ENCODE measurements around the gene DSE. TPM values are rescaled to one million over a fixed set of nuclear protein-coding genes. Genes with fewer than 3 reads are reported as not detected.
A peak's percentile ranks its signal among the peaks of the same experiment; 100 is the strongest.

The DSE gene
- polyA plus RNA-seq, 3 donors, result 14.6 to 36.5 (median 28.4) TPM

- peaks cover 30% of the 10 kb centered on the region for H4K20me1 ChIP-seq (ENCODE audit: insufficient read depth, low read length)
- no peak overlapping the region for H2AFZ ChIP-seq (ENCODE audit: insufficient read depth, low read depth, low read length, poor library complexity, severe bottlenecking)
- no peaks in the 10 kb centered on the region for H3K27me3 ChIP-seq (ENCODE audit: control insufficient read depth in 2 of 2, insufficient read depth in 2 of 2, low read length in 2 of 2)
- no CpG with 5 or more reads among the region's 4 CpGs for WGBS (ENCODE audit: insufficient coverage)
- H3K36me3 ChIP-seq (replicated peaks in 1 of 2; ENCODE audit: control insufficient read depth in 1 of 2, insufficient read depth in 2 of 2, low read length in 2 of 2), result no peaks in the 10 kb centered on the region
- H3K79me2 ChIP-seq (ENCODE audit: insufficient read depth, low read length), result peaks cover 70% of the 10 kb centered on the region
- H3K9me3 ChIP-seq (replicated peaks in 1 of 2; ENCODE audit: control insufficient read depth in 1 of 2, insufficient read depth in 1 of 2, low read length in 2 of 2), result no peaks in the 10 kb centered on the region
- TF ChIP-seq, protein P1, sequence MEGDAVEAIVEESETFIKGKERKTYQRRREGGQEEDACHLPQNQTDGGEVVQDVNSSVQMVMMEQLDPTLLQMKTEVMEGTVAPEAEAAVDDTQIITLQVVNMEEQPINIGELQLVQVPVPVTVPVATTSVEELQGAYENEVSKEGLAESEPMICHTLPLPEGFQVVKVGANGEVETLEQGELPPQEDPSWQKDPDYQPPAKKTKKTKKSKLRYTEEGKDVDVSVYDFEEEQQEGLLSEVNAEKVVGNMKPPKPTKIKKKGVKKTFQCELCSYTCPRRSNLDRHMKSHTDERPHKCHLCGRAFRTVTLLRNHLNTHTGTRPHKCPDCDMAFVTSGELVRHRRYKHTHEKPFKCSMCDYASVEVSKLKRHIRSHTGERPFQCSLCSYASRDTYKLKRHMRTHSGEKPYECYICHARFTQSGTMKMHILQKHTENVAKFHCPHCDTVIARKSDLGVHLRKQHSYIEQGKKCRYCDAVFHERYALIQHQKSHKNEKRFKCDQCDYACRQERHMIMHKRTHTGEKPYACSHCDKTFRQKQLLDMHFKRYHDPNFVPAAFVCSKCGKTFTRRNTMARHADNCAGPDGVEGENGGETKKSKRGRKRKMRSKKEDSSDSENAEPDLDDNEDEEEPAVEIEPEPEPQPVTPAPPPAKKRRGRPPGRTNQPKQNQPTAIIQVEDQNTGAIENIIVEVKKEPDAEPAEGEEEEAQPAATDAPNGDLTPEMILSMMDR (IDR thresholded peaks at IDR 0.05), result no peak
- peak; percentile 82 to 94 (median 94) for DNase-seq
- Mint-ChIP-seq H3K27me3 (ENCODE audit: low read depth in 3 of 3) (peaks cover 0 to 2% (median 2%) of the 10 kb centered on the region in 3 donors), H3K27ac (peak overlapping the region; percentile 93 to 99 (median 99)), H3K4me3 (peak overlapping the region; percentile 21 to 85), H3K36me3 (peaks cover 0 to 8% of the 10 kb centered on the region in 2 donors), H3K9me3 (no peaks in the 10 kb centered on the region), H3K4me1 (peaks cover 56% of the 10 kb centered on the region)
- peak overlapping the region in 1 of 3 experiments; percentile 13 for H3K4me3 ChIP-seq (replicated peaks in 1 of 3; ENCODE audit: low read depth in 2 of 3, low read length in 3 of 3)
- peaks cover 55 to 68% of the 10 kb centered on the region in 2 donors for H3K4me1 ChIP-seq (ENCODE audit: control insufficient read depth in 1 of 2, insufficient read depth in 2 of 2, low read length in 2 of 2)
- peak overlapping the region; percentile 45 for H3K9ac ChIP-seq (ENCODE audit: insufficient read depth, low read length, poor library complexity, severe bottlenecking)
- intact Hi-C loops (cut with micrococcal nuclease), result loop anchor here (2.0 to 5.0 kb wide), 2 partner anchors 16 to 61 kb away; partner anchors contain the start of gene DSE (in 1 of the 2)
- H3K4me2 ChIP-seq (replicated peaks; ENCODE audit: extremely low read depth, low read length, poor library complexity, severe bottlenecking), result peak overlapping the region; percentile 37
- peak overlapping the region; percentile 41 to 91 for H3K27ac ChIP-seq (ENCODE audit: low read depth in 1 of 2, low read length in 2 of 2)
Observed at GRCh38 chr6:116386581-116387299, 16.0 kb downstream of the DSE start.

- peaks cover 62% of the 10 kb centered on the region for H3K4me1 Mint-ChIP-seq
- H3K27me3 ChIP-seq (ENCODE audit: control insufficient read depth in 2 of 2, insufficient read depth in 2 of 2, low read length in 2 of 2), result no peaks in the 10 kb centered on the region
- H3K79me2 ChIP-seq (ENCODE audit: insufficient read depth, low read length), result peaks cover 69% of the 10 kb centered on the region
- H3K27me3 Mint-ChIP-seq (ENCODE audit: low read depth in 3 of 3), result peaks cover 0 to 2% (median 0%) of the 10 kb centered on the region in 3 donors
- H3K9me3 ChIP-seq (replicated peaks in 1 of 2; ENCODE audit: control insufficient read depth in 1 of 2, insufficient read depth in 1 of 2, low read length in 2 of 2), result no peaks in the 10 kb centered on the region
- TF ChIP-seq, protein P1 (IDR thresholded peaks at IDR 0.05), result no peak
- WGBS (ENCODE audit: insufficient coverage), result 0% methylated on average over 2 of the region's 3 CpGs
- peak; percentile 89 to 99 (median 94) for DNase-seq
- peak overlapping the region in 1 of 3 experiments; percentile 13 for H3K4me3 ChIP-seq (replicated peaks in 1 of 3; ENCODE audit: low read depth in 2 of 3, low read length in 3 of 3)
- no peaks in the 10 kb centered on the region for H3K36me3 ChIP-seq (replicated peaks in 1 of 2; ENCODE audit: control insufficient read depth in 1 of 2, insufficient read depth in 2 of 2, low read length in 2 of 2)
- H3K4me3 Mint-ChIP-seq, result peak overlapping the region; percentile 21 to 85
- H3K9ac ChIP-seq (ENCODE audit: insufficient read depth, low read length, poor library complexity, severe bottlenecking), result peak overlapping the region; percentile 45
- peak overlapping the region; percentile 36 to 91 for H3K27ac ChIP-seq (ENCODE audit: low read depth in 1 of 2, low read length in 2 of 2)
- H3K4me2 ChIP-seq (replicated peaks; ENCODE audit: extremely low read depth, low read length, poor library complexity, severe bottlenecking), result peak overlapping the region; percentile 37
- H3K27ac Mint-ChIP-seq, result peak overlapping the region; percentile 93 to 99 (median 99)
- H3K4me1 ChIP-seq (ENCODE audit: control insufficient read depth in 1 of 2, insufficient read depth in 2 of 2, low read length in 2 of 2), result peaks cover 62 to 74% of the 10 kb centered on the region in 2 donors
- peaks cover 29% of the 10 kb centered on the region for H4K20me1 ChIP-seq (ENCODE audit: insufficient read depth, low read length)
- no peak overlapping the region for H2AFZ ChIP-seq (ENCODE audit: insufficient read depth, low read depth, low read length, poor library complexity, severe bottlenecking)
- H3K9me3 Mint-ChIP-seq, result no peaks in the 10 kb centered on the region
- H3K36me3 Mint-ChIP-seq, result peaks cover 0 to 8% of the 10 kb centered on the region in 2 donors
- intact Hi-C loops (cut with micrococcal nuclease), result loop anchor here (2.0 to 5.0 kb wide), 2 partner anchors 17 to 60 kb away; partner anchors contain the start of gene DSE (in 1 of the 2)
Observed at GRCh38 chr6:116387374-116387773, 16.6 kb downstream of the DSE start.
